Iris pigment epithelial cell (primary cell): ENCODE data around the gene INPP4A.
"Not testable (repeated sequence)": the region's sequence is repeated elsewhere in the genome, so short reads cannot be mapped to it uniquely, and the experiment has no call there.

Experiments
- DNase-seq: peaks from one replicate; pipeline ENCODE4 v3.0.0-alpha.2; 2011; ENCODE audit warnings: low read depth

INPP4A gene

GRCh38 chr2:98444436-98445176, at the start of gene INPP4A:
Gene INPP4A (plus strand): TSS chr2:98444858. CDS start chr2:98520049, 75,191 bp downstream.
- peak; percentile 47 for DNase-seq

DNA sequence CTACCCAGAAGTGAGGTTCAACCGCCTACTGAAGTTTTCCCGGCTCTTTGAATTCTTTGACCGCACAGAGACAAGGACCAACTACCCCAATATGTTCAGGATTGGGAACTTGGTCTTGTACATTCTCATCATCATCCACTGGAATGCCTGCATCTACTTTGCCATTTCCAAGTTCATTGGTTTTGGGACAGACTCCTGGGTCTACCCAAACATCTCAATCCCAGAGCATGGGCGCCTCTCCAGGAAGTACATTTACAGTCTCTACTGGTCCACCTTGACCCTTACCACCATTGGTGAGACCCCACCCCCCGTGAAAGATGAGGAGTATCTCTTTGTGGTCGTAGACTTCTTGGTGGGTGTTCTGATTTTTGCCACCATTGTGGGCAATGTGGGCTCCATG, 48.7 kb upstream of the INPP4A start:
- no peak for DNase-seq

GRCh38 chr2:98396745-98397355, 47.8 kb upstream of the INPP4A start:
- DNase-seq, result no peak

DNA sequence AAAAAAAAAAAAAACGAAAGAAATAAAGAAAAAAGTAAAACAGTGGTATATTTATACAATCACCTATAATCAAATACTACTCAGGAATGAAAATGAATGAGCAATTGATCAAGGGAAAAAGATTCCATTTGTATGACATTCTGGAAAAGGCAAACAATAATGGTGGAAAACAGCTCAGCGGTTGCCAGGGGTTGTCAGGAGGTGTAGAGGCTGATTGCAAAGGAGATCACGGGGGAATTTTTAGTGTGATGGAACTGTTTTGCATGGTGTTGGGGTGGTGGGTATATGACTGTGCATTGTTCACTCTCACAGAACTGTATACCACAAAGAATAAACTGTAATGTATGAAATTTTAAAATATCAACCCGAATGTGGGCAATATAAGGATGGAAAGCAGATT, 45.5 kb upstream of the INPP4A start:
- no peak for DNase-seq

DNA sequence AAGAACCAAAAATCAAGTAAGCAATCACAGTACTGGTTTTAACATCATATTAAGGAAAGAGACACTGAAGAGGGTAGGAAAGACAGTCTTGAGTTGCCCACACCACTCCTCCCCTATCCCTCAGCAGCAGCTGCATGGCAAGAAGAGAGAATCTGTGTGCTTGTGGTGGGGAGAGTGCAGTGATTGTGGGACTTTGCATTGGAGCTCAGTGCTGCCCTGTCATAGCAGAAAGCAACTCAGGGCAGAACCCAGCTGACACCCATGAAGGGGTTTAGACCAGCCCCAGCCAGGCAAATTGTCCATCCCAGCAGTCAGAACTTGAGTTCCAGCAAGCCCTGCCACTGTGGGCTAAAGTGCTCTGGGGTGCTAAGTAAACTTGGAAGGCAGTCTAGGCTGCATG, 40.8 kb upstream of the INPP4A start:
- DNase-seq, result no peak

DNA sequence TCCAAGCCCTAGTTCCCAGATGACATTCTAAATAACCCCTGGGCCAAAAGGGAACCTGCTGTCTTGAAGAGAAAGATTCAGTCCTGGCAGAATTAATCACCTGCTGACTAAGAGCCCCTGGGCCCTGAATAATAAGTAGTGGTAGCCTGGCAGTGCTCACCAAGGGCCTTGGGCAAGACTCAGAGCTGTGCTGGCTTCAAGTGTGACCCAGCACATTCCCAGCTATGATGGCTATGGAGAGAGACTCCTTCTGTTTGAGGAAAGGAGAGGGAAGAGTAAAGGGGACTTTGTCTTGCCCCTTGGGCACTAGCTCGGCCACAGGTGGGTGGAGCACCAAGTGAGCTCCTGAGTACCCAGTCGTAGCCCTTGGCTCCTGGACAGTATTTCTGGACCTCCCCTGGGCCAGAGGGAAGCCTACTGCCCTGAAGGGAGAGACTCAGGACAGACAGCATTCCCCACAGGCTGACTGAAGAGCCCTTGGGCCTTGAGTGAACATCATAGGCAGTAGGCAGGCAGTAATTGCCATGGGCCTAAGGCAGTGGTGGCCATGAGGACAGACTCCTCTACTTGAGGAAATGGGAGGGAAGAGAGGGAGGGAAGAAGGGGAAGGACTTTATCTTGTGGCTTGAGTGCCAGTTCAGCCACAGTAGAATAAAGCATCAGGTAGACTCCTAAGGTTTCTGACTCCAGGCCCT, 40.0 kb upstream of the INPP4A start:
- DNase-seq, result no peak

DNA sequence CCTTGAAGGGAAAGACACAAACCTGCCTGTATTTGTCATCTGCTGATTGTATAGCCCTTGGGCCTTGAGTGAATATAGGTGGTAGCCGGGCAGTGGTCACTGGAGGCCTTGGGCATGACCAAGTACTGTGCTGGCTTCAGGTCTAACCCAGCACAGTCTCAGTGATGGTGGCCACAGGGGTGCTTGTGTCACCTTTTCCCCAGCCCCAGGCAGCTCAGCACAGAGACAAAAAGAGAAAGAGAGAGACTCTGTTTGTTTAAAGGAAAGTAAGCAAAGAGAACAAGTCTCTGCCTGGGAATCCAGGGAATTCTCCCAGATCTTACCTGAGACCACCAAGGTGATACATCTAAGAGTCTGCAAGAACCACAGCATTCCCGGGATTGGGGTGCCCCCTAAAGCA, 39.4 kb upstream of the INPP4A start:
- DNase-seq, result no peak

DNA sequence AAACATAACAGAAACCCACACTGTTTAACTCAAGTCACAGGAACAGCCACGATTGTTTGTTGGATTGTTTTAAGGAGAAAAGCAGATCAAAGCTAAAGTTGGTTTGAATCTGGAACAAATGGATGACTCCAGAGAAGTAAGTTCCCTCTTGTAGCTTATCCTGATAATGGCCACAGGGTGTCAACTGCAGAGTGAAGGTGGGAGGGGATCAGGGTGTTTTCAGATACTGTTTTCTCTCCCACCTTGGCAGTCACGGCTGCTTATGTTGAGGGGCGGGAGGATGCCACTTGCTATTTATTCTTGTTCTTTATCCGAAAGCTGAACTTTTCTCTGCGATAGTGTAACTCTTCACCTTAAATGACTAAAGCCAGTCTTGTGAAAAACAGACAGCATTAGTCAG, 36.5 kb upstream of the INPP4A start:
- DNase-seq, result no peak

DNA sequence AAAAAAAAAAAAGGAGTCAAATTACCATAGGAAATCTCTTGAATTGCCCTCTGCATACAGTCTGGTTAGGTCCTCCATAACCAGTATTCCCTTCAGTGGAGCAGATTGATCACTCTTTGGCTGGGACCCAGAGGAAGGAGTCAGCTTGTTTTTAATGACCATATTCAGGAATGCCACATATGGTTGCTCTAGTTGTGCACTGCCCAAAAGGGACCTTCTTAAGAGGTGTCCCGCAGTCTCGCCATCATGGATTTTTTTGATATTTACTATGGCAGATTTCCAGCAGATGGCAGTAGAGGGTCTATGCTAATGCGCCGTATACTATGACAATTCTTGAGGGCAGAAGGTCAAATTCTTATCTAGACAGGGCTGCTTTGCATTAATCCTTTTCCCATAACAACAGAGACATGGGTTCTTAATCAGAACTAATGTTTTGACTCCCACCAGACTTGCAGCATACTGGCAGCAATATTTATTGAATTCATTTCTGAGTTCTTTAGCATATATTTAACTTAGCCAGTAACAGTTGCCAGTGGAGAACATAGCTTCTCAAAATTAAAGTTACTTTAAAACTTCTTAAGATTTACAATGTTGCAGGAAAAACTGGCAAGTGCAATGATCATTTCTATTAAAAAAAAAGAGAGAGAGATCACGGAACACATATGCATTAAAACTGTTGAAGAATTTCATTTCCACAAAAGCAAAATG, 31.8 kb upstream of the INPP4A start:
- DNase-seq, result peak; percentile 62

- DNase-seq, result not testable (repeated sequence)
These were observed 30.4 kb upstream of the INPP4A start for GRCh38 chr2:98414246-98414645.

DNA sequence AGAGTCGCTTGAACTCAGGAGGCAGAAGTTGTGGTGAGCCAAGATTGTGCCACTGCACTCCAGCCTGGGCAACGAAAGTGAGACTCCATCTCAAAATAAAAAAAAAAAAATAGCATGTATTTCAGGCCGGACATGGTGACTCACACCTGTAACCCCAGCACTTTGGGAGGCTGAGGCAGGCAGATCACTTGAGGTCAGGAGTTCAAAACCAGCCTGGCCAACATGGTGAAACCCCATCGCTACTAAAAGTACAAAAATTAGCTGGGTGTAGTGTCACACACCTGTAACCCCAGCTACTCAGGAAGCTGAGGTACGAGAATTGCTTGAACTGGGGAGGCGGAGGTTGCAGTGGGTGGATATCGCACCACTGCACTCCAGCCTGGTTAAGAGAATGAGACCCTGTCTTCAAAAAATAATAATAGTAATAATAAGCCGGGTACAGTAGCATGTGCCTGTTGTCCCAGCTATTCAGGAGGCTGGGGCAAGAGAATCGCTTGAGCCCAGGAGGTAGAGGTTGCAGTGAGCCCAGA, 28.9 kb upstream of the INPP4A start:
- DNase-seq, result not testable (repeated sequence)

DNA sequence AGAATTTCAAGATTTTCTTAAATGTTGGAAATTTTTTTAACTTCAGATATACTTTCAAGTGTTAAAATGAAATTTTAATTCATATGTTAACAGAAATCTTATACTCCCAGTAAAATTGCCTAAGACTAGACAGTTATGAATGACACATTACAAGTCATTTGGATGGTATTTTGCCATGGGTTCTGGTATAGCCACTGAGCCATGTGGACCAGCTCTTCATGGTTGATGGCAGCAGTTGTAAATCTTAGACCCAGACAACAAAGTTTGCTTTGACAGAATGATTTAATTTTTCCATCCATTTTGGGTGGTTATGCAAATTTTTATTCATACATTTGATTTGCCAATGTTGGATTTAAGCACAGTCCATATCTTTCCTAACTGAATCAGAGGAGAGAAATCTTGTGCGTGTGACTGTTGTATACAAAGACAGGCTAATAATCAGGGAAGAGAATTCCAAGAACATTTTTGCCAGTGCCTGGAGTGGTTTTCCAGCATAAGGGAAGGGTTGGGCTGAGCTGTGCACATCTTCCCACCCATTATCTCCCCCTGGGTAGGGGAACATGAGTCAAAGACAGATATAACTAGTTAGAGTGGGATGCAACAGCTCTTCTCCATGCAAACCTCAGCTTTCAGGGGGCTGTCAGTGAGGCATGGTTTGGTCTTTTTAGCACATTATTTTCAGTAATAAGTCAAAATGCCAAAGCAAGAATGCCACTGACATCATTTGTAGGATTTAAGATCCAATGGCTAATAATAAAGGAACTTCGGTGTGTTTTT, 28.1 kb upstream of the INPP4A start:
- DNase-seq, result no peak

- DNase-seq, result no peak
These were observed 25.1 kb upstream of the INPP4A start for GRCh38 chr2:98419544-98419943.

DNA sequence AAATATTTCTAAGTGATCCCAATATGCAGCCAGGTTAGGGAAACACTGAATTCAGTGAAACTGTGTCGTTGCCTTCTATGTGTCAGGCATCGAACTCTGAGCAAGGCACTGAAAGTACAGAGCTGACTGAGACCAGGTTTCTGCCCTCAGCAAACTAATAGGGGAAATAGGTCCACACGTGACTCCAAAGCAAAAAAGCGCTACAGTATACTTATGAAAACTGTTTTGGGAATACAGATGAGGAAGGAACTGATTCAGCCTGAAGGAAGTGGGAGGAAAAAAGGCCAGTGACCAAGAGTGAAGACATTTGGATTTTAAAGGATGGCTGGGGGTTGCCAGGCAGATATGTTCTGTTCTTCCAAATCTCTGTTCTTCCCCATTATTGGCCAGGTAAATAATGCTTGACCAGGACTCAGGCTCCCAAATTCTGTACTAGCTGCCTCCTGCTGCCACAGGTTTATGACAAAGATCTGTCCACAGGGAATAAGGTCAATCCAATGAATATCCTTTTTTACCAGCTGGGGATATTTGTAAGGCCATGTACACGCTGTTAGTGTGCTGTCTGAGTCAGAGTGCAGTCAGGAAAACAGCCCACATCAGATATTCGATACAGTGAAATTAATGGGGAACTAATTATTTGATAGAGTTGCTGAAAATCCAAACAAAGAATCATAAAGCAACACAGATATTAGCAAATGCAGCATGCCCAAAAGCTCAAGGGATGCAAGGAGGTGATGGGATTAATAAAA, 24.5 kb upstream of the INPP4A start:
- DNase-seq, result no peak

GRCh38 chr2:98422449-98422848, 22.2 kb upstream of the INPP4A start:
- no peak for DNase-seq

GRCh38 chr2:98426771-98427170, 17.9 kb upstream of the INPP4A start:
- DNase-seq, result no peak

GRCh38 chr2:98432145-98432544, 12.5 kb upstream of the INPP4A start:
- no peak for DNase-seq

DNA sequence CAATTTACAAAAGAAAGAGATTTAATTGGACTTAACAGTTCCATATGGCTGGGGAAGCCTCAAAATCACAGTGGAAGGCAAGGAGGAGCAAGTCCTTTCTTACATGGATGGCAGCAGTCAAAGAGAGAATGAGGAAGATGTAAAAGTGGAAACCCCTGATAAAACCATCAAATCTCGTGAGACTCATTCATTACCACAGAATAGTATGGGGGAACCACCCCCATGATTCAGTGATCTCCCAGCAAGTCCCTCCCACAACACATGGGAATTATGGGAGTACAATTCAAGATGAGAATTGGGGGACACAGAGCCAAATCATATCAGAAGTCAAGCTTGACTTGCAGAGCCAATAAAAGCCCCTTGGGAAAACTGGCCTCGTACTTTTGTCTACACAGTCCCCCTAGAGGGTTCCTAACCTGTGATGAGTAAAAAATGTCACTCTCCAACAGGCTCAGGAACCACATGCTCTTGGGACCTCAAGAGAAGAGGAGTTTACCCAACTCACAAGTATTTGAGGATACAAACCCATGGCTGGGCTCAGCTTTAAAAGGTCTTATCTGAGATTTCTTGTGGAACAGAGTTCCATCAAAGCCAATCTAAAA, 11.2 kb upstream of the INPP4A start:
- DNase-seq, result no peak

GRCh38 chr2:98434492-98434891, 10.2 kb upstream of the INPP4A start:
- DNase-seq, result no peak

- DNase-seq, result not testable (repeated sequence)
These were observed 9.0 kb upstream of the INPP4A start for GRCh38 chr2:98435670-98436069.
